Neural progenitor cell (in vitro differentiated cells): ENCODE data around the gene SHISAL1. TPM values are rescaled to one million over a fixed set of nuclear protein-coding genes. Genes with fewer than 3 reads are reported as not detected.
A peak's percentile ranks its signal among the peaks of the same experiment; 100 is the strongest.

ENCODE experiments used
- DNase-seq: peaks from one replicate; pipeline ENCODE4 v3.0.0-alpha.2; 2016; ENCODE audit warnings: low spot score
- H2AFZ ChIP-seq: fragments of 200-600 bp; sonication (generic); replicated peaks from 2 replicates; pipeline ENCODE4 v1.6.1; 2016; ENCODE audit warnings: antibody characterized with exemption
- H3F3A ChIP-seq: fragments of 200-600 bp; sonication (generic); 2 replicates; pipeline ENCODE4 v1.6.1; 2016; ENCODE audit warnings: antibody characterized with exemption, low read depth
- H3K27ac ChIP-seq: fragments of 200-600 bp; sonication (generic); 2 replicates; pipeline ENCODE4 v1.5.1; 2016; ENCODE audit warnings: mild to moderate bottlenecking
- H3K27me3 ChIP-seq: fragments of 200-600 bp; sonication (generic); 2 replicates; pipeline ENCODE4 v1.6.1; 2016; ENCODE audit warnings: mild to moderate bottlenecking, moderate library complexity
- H3K36me3 ChIP-seq: fragments of 200-600 bp; sonication (generic); 2 replicates; pipeline ENCODE4 v1.5.1; 2016
- H3K4me1 ChIP-seq: fragments of 200-600 bp; sonication (generic); 2 replicates; pipeline ENCODE4 v1.6.1; 2016; ENCODE audit warnings: mixed run types
- H3K4me2 ChIP-seq: fragments of 200-600 bp; sonication (generic); 2 replicates; pipeline ENCODE4 v1.6.1; 2016
- H3K4me3 ChIP-seq: fragments of 200-600 bp; sonication (generic); 2 replicates; pipeline ENCODE4 v1.5.1; 2016
- H3K79me2 ChIP-seq: fragments of 200-600 bp; sonication (generic); 2 replicates; pipeline ENCODE4 v1.6.1; 2016; ENCODE audit warnings: low read depth
- H3K9ac ChIP-seq: fragments of 200-600 bp; sonication (generic); 2 replicates; pipeline ENCODE4 v1.6.1; 2016
- H3K9me3 ChIP-seq: fragments of 200-600 bp; sonication (generic); 2 replicates; pipeline ENCODE4 v1.5.1; 2016; ENCODE audit warnings: low read depth
- H4K20me1 ChIP-seq: fragments of 200-600 bp; sonication (generic); 2 replicates; pipeline ENCODE4 v1.6.1; 2016; ENCODE audit warnings: low read depth
- H3K27ac Mint-ChIP-seq: 3 replicates; pipeline ENCODE4 v1.8.0; 2021; ENCODE audit warnings: mixed read lengths
- H3K27me3 Mint-ChIP-seq: 2 replicates; pipeline ENCODE4 v1.8.0; 2022; ENCODE audit warnings: low read depth, mild to moderate bottlenecking, inconsistent platforms, moderate library complexity, mixed read lengths; ENCODE audit not compliant: insufficient read depth
- H3K36me3 Mint-ChIP-seq: 3 replicates; pipeline ENCODE4 v1.8.0; 2021; ENCODE audit warnings: mixed read lengths
- H3K4me1 Mint-ChIP-seq: 3 replicates; pipeline ENCODE4 v1.8.0; 2021; ENCODE audit warnings: mixed read lengths
- H3K4me3 Mint-ChIP-seq: 3 replicates; pipeline ENCODE4 v1.8.0; 2021; ENCODE audit warnings: mild to moderate bottlenecking, moderate library complexity, mixed read lengths
- H3K9me3 Mint-ChIP-seq: 3 replicates; pipeline ENCODE4 v1.8.0; 2020; ENCODE audit warnings: mixed read lengths
- CTCF ChIP-seq: fragments of 200-600 bp; sonication (generic); IDR thresholded peaks from 2 replicates; pipeline ENCODE4 v1.5.1; 2017; ENCODE audit warnings: antibody characterized with exemption, mild to moderate bottlenecking
- EZH2 ChIP-seq: fragments of 200-600 bp; sonication (generic); IDR thresholded peaks from 2 replicates; pipeline ENCODE4 v1.6.1; 2017; ENCODE audit warnings: antibody characterized with exemption, mild to moderate bottlenecking, moderate library complexity
- EZH2phosphoT487 ChIP-seq: fragments of 200-600 bp; sonication (generic); IDR thresholded peaks from 2 replicates; pipeline ENCODE4 v1.6.1; 2017; ENCODE audit warnings: antibody characterized with exemption
- total RNA-seq: library from RNA; depleted of rRNA; stranded (reverse); fragments of >200 nt; gene quantifications from 2 replicates; pipeline ENCODE4 v1.2.3, GENCODE V29; 2015; ENCODE audit warnings: low replicate concordance

The SHISAL1 gene
- total RNA-seq, 1 donor from 2014 or later: 4.4 TPM

- Histone ChIP-seq H4K20me1 (no peaks in the 10 kb centered on the region), H3K36me3 (no peaks in the 10 kb centered on the region), H3K27me3 (no peaks in the 10 kb centered on the region), H3K4me3 (no peak overlapping the region), H3K9ac (no peak overlapping the region), H2AFZ (no peak overlapping the region), H3F3A (peaks cover 42% of the 10 kb centered on the region), H3K79me2 (no peaks in the 10 kb centered on the region), H3K9me3 (no peaks in the 10 kb centered on the region), H3K4me2 (no peak overlapping the region), H3K4me1 (peaks cover 44% of the 10 kb centered on the region), H3K27ac (no peak overlapping the region)
- no peak for DNase-seq
- H3K27ac Mint-ChIP-seq: no peak overlapping the region
- no peak overlapping the region for H3K4me3 Mint-ChIP-seq
- H3K27me3 Mint-ChIP-seq: peaks cover 28% of the 10 kb centered on the region
- no peak for TF ChIP-seq CTCF
- H3K4me1 Mint-ChIP-seq: peaks cover 57% of the 10 kb centered on the region
- H3K9me3 Mint-ChIP-seq: no peaks in the 10 kb centered on the region
- no peaks in the 10 kb centered on the region for H3K36me3 Mint-ChIP-seq
These were observed 11.7 kb downstream of the SHISAL1 start for GRCh38 chr22:44301039-44301438.

- Histone ChIP-seq H3F3A (peaks cover 46% of the 10 kb centered on the region), H2AFZ (no peak overlapping the region), H4K20me1 (no peaks in the 10 kb centered on the region), H3K27me3 (no peaks in the 10 kb centered on the region), H3K4me3 (no peak overlapping the region), H3K27ac (peak overlapping the region; percentile 86), H3K9ac (no peak overlapping the region), H3K9me3 (no peaks in the 10 kb centered on the region), H3K4me1 (peaks cover 35% of the 10 kb centered on the region), H3K36me3 (peaks cover 5% of the 10 kb centered on the region), H3K79me2 (no peaks in the 10 kb centered on the region), H3K4me2 (peak overlapping the region; percentile 54)
- Mint-ChIP-seq H3K27ac (no peak overlapping the region), H3K4me3 (no peak overlapping the region), H3K27me3 (peaks cover 26% of the 10 kb centered on the region), H3K4me1 (peaks cover 52% of the 10 kb centered on the region), H3K9me3 (peaks cover 10% of the 10 kb centered on the region), H3K36me3 (peaks cover under 1% of the 10 kb centered on the region)
- no peak for TF ChIP-seq CTCF
- no peak for TF ChIP-seq EZH2
- TF ChIP-seq EZH2phosphoT487: no peak
- no peak for DNase-seq
These were observed 13.6 kb downstream of the SHISAL1 start for GRCh38 chr22:44299124-44299523.

GRCh38 chr22:44298406-44299091 lies 14.2 kb downstream of the SHISAL1 start:
- Histone ChIP-seq H2AFZ (no peak overlapping the region), H3K36me3 (peaks cover 5% of the 10 kb centered on the region), H3F3A (peaks cover 46% of the 10 kb centered on the region), H3K27me3 (no peaks in the 10 kb centered on the region), H3K4me2 (peak overlapping the region; percentile 54), H3K4me1 (peaks cover 35% of the 10 kb centered on the region), H3K4me3 (no peak overlapping the region), H3K9ac (no peak overlapping the region), H4K20me1 (no peaks in the 10 kb centered on the region), H3K9me3 (no peaks in the 10 kb centered on the region), H3K79me2 (no peaks in the 10 kb centered on the region), H3K27ac (peak overlapping the region; percentile 86)
- Mint-ChIP-seq H3K4me3 (no peak overlapping the region), H3K27ac (peak overlapping the region; percentile 72), H3K9me3 (peaks cover 16% of the 10 kb centered on the region), H3K27me3 (peaks cover 29% of the 10 kb centered on the region), H3K36me3 (peaks cover 2% of the 10 kb centered on the region), H3K4me1 (peaks cover 52% of the 10 kb centered on the region)
- TF ChIP-seq EZH2: no peak
- TF ChIP-seq CTCF: no peak
- no peak for TF ChIP-seq EZH2phosphoT487
- DNase-seq: peak; percentile 61
